GM10248 (cell line): ENCODE data around the gene FOXRED1.

Source experiments
- CTCF ChIA-PET: fragments of 300-600 bp; sonication (Branson Sonifier 250); formaldehyde crosslinking; extraction: SDS; loops from one replicate; lab custom pipeline; 2021; ENCODE audit warnings: antibody characterized with exemption; lab: Yijun Ruan, JAX
- POLR2A ChIA-PET: fragments of 350-650 bp; sonication (Branson Sonifier 250); formaldehyde crosslinking; extraction: SDS; loops from one replicate; lab custom pipeline; 2020; ENCODE audit warnings: antibody characterized with exemption; lab: Yijun Ruan, JAX
- DNase-seq: peaks from one replicate; pipeline ENCODE4 v3.0.0; 2012; ENCODE audit errors: extremely low spot score
- CTCF ChIP-seq: IDR thresholded peaks from 2 replicates; pipeline ENCODE4 v1.5.1; 2012; ENCODE audit warnings: mild to moderate bottlenecking, low read depth; ENCODE audit errors: extremely low read depth, missing control alignments, control extremely low read depth

FOXRED1 gene

GRCh38 chr11:126229858-126230540 lies 39.0 kb upstream of the FOXRED1 start:
- no peak for DNase-seq
- CTCF ChIA-PET: interaction anchor here (1.0 to 1.4 kb wide), 6 partner anchors 18 to 307 kb away, joined by 3 to 4 read pairs (median 3); partner anchors contain the start of gene FAM118B
- POLR2A ChIA-PET: interaction anchor here (1.3 kb wide), 1 partner anchor 39 kb away, joined by 3 read pairs; the partner anchor contains the start of genes FOXRED1 and SRPRA
- TF ChIP-seq CTCF: no peak

GRCh38 chr11:126231725-126232459 lies 37.1 kb upstream of the FOXRED1 start:
- ChIA-PET CTCF (no interaction called here), POLR2A (no interaction called here)
- DNase-seq: no peak
- TF ChIP-seq CTCF: no peak

- no peak for DNase-seq
- ChIA-PET CTCF (no interaction called here), POLR2A (no interaction called here)
- no peak for TF ChIP-seq CTCF
Observed at GRCh38 chr11:126232683-126233082, 36.3 kb upstream of the FOXRED1 start.

- TF ChIP-seq CTCF: no peak
- POLR2A ChIA-PET: no interaction called here
- no peak for DNase-seq
- CTCF ChIA-PET: no interaction called here
Observed at GRCh38 chr11:126233391-126233790, 35.6 kb upstream of the FOXRED1 start.

GRCh38 chr11:126246636-126247035 lies 22.3 kb upstream of the FOXRED1 start:
- no peak for TF ChIP-seq CTCF
- CTCF ChIA-PET: no interaction called here
- no peak for DNase-seq
- POLR2A ChIA-PET: no interaction called here

- no peak for TF ChIP-seq CTCF
- ChIA-PET CTCF (interaction anchor here (0.8 kb wide), 1 partner anchor 9 kb away, joined by 3 read pairs; no protein-coding TSS in a partner anchor), POLR2A (interaction anchor here (1.4 kb wide), 1 partner anchor 9 kb away, joined by 8 read pairs; no protein-coding TSS in a partner anchor)
- no peak for DNase-seq
Observed at GRCh38 chr11:126253265-126253664, 15.7 kb upstream of the FOXRED1 start.
